Activated CD8-positive, alpha-beta memory T cell treated with anti-CD3 and anti-CD28 coated beads, Interleukin-2, amount 10 ng/mL, durations not matched to agents 7 days and 5 days (primary cell): ENCODE results near the gene LRRC47. TPM values are rescaled to one million over a fixed set of nuclear protein-coding genes. Genes with fewer than 3 reads are reported as not detected.
A peak's percentile ranks its signal among the peaks of the same experiment; 100 is the strongest.

ENCODE experiments used
- ATAC-seq: fragments of 150-1000 bp; cut with Tn5 transposase; one replicate; pipeline ENCODE4 v1.10.0; 2021; ENCODE audit warnings: moderate library complexity
- CTCF ChIA-PET: fragments of 350-600 bp; sonication (Branson Sonifier 250); formaldehyde crosslinking; loops from one replicate; lab custom pipeline; 2021; ENCODE audit warnings: antibody characterized with exemption; lab: Charles Lee
- DNase-seq: peaks from one replicate; pipeline ENCODE4 v3.0.0-alpha.2; 2020
- H3K27ac Mint-ChIP-seq: one replicate; pipeline ENCODE4 v1.8.0; 2021; ENCODE audit warnings: mild to moderate bottlenecking, mixed read lengths
- H3K27me3 Mint-ChIP-seq: one replicate; pipeline ENCODE4 v1.8.0; 2021; ENCODE audit warnings: mixed read lengths
- H3K36me3 Mint-ChIP-seq: one replicate; pipeline ENCODE4 v1.8.0; 2021; ENCODE audit warnings: mild to moderate bottlenecking, mixed read lengths
- H3K4me1 Mint-ChIP-seq: one replicate; pipeline ENCODE4 v1.8.0; 2021; ENCODE audit warnings: mixed read lengths
- H3K4me3 Mint-ChIP-seq: one replicate; pipeline ENCODE4 v1.8.0; 2021; ENCODE audit warnings: mild to moderate bottlenecking, moderate library complexity, mixed read lengths
- H3K9me3 Mint-ChIP-seq: one replicate; pipeline ENCODE4 v1.8.0; 2022; ENCODE audit warnings: low read depth, mixed read lengths
- total RNA-seq, 2 experiments: library from RNA; stranded (reverse); gene quantifications; one replicate each; pipeline ENCODE4 v1.2.3, GENCODE V29; 2021

The LRRC47 gene
- total RNA-seq, 2 experiments from 2014 or later = 31.8 to 42.6 TPM

- H3K27ac Mint-ChIP-seq = no peak overlapping the region
- CTCF ChIA-PET = no interaction called here
- peak overlapping the region; percentile 45 for H3K4me3 Mint-ChIP-seq
- DNase-seq (no peak), ATAC-seq (no peak)
- peaks cover 2% of the 10 kb centered on the region for H3K4me1 Mint-ChIP-seq
- H3K9me3 Mint-ChIP-seq = no peaks in the 10 kb centered on the region
- no peaks in the 10 kb centered on the region for H3K27me3 Mint-ChIP-seq
- H3K36me3 Mint-ChIP-seq = no peaks in the 10 kb centered on the region
Measured at GRCh38 chr1:3771108-3772026, 24.9 kb downstream of the LRRC47 start.

- H3K4me3 Mint-ChIP-seq = no peak overlapping the region
- no peak overlapping the region for H3K27ac Mint-ChIP-seq
- H3K27me3 Mint-ChIP-seq = peaks cover 9% of the 10 kb centered on the region
- CTCF ChIA-PET = interaction anchor here (0.6 to 1.5 kb wide), 2 partner anchors 29 to 88 kb away, joined by 3 read pairs; partner anchors contain the start of gene DFFB
- DNase-seq (no peak), ATAC-seq (no peak)
- no peaks in the 10 kb centered on the region for H3K4me1 Mint-ChIP-seq
- no peaks in the 10 kb centered on the region for H3K9me3 Mint-ChIP-seq
- no peaks in the 10 kb centered on the region for H3K36me3 Mint-ChIP-seq
Measured at GRCh38 chr1:3770047-3770765, 26.1 kb downstream of the LRRC47 start.

GRCh38 chr1:3768811-3769390 is 27.4 kb downstream of the LRRC47 start:
- Mint-ChIP-seq H3K36me3 (no peaks in the 10 kb centered on the region), H3K27me3 (peaks cover 11% of the 10 kb centered on the region), H3K9me3 (no peaks in the 10 kb centered on the region), H3K27ac (no peak overlapping the region), H3K4me3 (no peak overlapping the region), H3K4me1 (no peaks in the 10 kb centered on the region)
- CTCF ChIA-PET = no interaction called here
- ATAC-seq (no peak), DNase-seq (no peak)

GRCh38 chr1:3767328-3767925 is 28.9 kb downstream of the LRRC47 start:
- CTCF ChIA-PET = interaction anchor here (1.2 kb wide), 1 partner anchor 22 kb away, joined by 3 read pairs; no protein-coding TSS in a partner anchor
- Mint-ChIP-seq H3K36me3 (no peaks in the 10 kb centered on the region), H3K4me3 (no peak overlapping the region), H3K27me3 (peaks cover 11% of the 10 kb centered on the region), H3K9me3 (no peaks in the 10 kb centered on the region), H3K4me1 (no peaks in the 10 kb centered on the region), H3K27ac (no peak overlapping the region)
- no peak for ATAC-seq
- DNase-seq = no peak

GRCh38 chr1:3763351-3764125 is 32.8 kb downstream of the LRRC47 start:
- Mint-ChIP-seq H3K27me3 (peaks cover 22% of the 10 kb centered on the region), H3K27ac (no peak overlapping the region), H3K4me1 (no peaks in the 10 kb centered on the region), H3K9me3 (no peaks in the 10 kb centered on the region), H3K4me3 (no peak overlapping the region), H3K36me3 (no peaks in the 10 kb centered on the region)
- ATAC-seq (no peak), DNase-seq (no peak)
- CTCF ChIA-PET = no interaction called here

- Mint-ChIP-seq H3K4me1 (no peaks in the 10 kb centered on the region), H3K9me3 (no peaks in the 10 kb centered on the region), H3K27me3 (peaks cover 22% of the 10 kb centered on the region), H3K27ac (no peak overlapping the region), H3K4me3 (no peak overlapping the region), H3K36me3 (no peaks in the 10 kb centered on the region)
- no peak for ATAC-seq
- no peak for DNase-seq
- CTCF ChIA-PET = no interaction called here
Measured at GRCh38 chr1:3762873-3763228, 33.4 kb downstream of the LRRC47 start.

GRCh38 chr1:3762151-3762872 is 34.0 kb downstream of the LRRC47 start:
- no peak overlapping the region for H3K27ac Mint-ChIP-seq
- no peaks in the 10 kb centered on the region for H3K36me3 Mint-ChIP-seq
- no peak for ATAC-seq
- CTCF ChIA-PET = no interaction called here
- no peaks in the 10 kb centered on the region for H3K4me1 Mint-ChIP-seq
- H3K4me3 Mint-ChIP-seq = no peak overlapping the region
- H3K9me3 Mint-ChIP-seq = no peaks in the 10 kb centered on the region
- DNase-seq = no peak
- H3K27me3 Mint-ChIP-seq = peaks cover 22% of the 10 kb centered on the region

- H3K4me3 Mint-ChIP-seq = no peak overlapping the region
- H3K9me3 Mint-ChIP-seq = no peaks in the 10 kb centered on the region
- no peak overlapping the region for H3K27ac Mint-ChIP-seq
- DNase-seq (no peak), ATAC-seq (no peak)
- CTCF ChIA-PET = interaction anchor here (1.5 kb wide), 1 partner anchor 37 kb away, joined by 3 read pairs; no protein-coding TSS in a partner anchor
- H3K27me3 Mint-ChIP-seq = peaks cover 22% of the 10 kb centered on the region
- no peaks in the 10 kb centered on the region for H3K4me1 Mint-ChIP-seq
- H3K36me3 Mint-ChIP-seq = no peaks in the 10 kb centered on the region
Measured at GRCh38 chr1:3761296-3762010, 34.8 kb downstream of the LRRC47 start.

- no peaks in the 10 kb centered on the region for H3K4me1 Mint-ChIP-seq
- DNase-seq = no peak
- H3K4me3 Mint-ChIP-seq = no peak overlapping the region
- no peaks in the 10 kb centered on the region for H3K9me3 Mint-ChIP-seq
- H3K27ac Mint-ChIP-seq = no peak overlapping the region
- peaks cover 11% of the 10 kb centered on the region for H3K27me3 Mint-ChIP-seq
- no peaks in the 10 kb centered on the region for H3K36me3 Mint-ChIP-seq
- no peak for ATAC-seq
- CTCF ChIA-PET = interaction anchor here (1.5 kb wide), 1 partner anchor 35 kb away, joined by 3 read pairs; no protein-coding TSS in a partner anchor
Measured at GRCh38 chr1:3759796-3760195, 36.5 kb downstream of the LRRC47 start.

GRCh38 chr1:3759164-3759563 is 37.1 kb downstream of the LRRC47 start:
- CTCF ChIA-PET = no interaction called here
- DNase-seq = no peak
- H3K27ac Mint-ChIP-seq = no peak overlapping the region
- H3K9me3 Mint-ChIP-seq = no peaks in the 10 kb centered on the region
- no peak for ATAC-seq
- no peaks in the 10 kb centered on the region for H3K36me3 Mint-ChIP-seq
- no peak overlapping the region for H3K4me3 Mint-ChIP-seq
- H3K4me1 Mint-ChIP-seq = no peaks in the 10 kb centered on the region
- H3K27me3 Mint-ChIP-seq = peaks cover 11% of the 10 kb centered on the region

- no peaks in the 10 kb centered on the region for H3K36me3 Mint-ChIP-seq
- ATAC-seq = no peak
- no peak overlapping the region for H3K27ac Mint-ChIP-seq
- peaks cover 11% of the 10 kb centered on the region for H3K27me3 Mint-ChIP-seq
- no peaks in the 10 kb centered on the region for H3K4me1 Mint-ChIP-seq
- CTCF ChIA-PET = no interaction called here
- no peak overlapping the region for H3K4me3 Mint-ChIP-seq
- DNase-seq = no peak
- H3K9me3 Mint-ChIP-seq = no peaks in the 10 kb centered on the region
Measured at GRCh38 chr1:3756394-3756793, 39.9 kb downstream of the LRRC47 start.
